ENCODE measurements around the gene SLC7A4.

SLC7A4 gene

DNA sequence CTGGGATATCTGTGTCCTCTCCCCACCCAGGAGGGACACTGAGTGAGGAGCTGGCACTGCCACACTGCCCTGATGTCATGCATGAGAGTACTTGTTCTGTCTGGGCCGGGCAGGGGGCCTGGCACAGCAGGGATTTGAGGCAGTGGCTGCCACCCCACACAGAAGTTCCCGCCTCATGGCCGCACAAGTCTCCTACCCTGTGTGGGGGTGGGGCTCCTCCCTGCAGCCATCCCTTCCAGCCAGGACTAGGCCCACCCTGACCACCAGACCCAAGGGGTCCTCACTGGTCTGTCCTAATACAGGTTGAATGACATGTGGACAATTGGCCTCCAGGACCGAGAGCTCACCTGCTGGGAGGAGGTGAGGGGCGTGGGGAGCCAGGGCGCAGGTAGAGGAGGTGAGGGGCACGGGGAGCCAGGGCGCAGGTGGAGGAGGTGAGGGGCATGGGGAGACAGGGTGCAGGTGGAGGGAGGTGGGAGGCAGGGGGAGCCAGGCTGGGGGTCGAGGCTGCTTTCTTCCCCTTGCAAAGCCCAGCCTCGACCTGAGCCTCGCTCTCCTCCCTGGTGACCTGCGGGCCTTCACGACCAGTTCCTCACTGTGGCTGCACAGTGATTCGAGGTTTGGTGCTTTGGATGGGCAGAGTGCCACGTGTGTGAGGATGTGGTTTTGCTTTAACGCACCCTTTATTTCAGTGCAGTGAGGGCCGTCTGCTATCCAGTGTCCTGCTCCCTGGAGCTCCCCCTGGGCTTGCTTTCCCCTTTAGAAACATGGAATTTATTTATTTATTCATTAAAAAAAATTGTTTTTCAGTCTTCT lies 42.8 kb downstream of the SLC7A4 start:
- in situ Hi-C loops (cut with HindIII; ENCODE audit: low sequenced_read_pairs) = no loop called here

DNA sequence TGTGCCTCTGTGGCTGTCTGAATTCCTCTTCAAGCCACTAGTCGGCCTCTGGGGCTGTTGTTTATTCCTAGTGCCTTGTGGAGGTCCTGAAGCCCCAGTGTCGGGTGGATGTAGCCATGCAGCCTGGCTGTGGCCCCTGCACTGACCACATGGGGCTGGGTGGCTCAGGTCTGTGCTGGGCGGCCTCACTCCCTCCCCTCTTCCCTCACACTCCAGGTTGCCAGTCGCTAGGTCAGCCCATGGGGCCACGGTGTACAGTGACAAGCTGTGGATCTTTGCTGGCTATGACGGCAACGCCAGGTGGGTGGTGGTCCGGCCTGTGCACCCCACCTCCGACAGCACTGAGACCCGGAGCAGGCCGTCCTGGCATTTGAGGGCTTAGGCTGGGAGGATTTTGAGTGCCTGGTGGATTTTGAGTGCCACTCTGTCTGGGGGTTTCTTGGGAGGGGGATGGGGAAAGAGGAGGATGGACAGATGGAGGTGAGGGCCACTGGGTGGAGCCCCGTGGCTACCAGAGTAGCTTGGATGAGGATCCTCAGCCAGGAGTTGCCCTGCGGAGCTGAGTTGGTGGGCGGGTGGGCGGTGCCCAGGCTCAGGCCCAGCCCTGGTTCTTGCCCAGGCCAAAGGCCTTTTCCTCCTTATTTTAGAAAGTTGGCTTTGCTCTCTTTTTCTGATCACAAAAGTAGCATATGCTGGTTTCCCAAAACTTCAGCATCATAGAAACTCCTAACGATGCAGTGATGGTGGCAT lies 43.6 kb downstream of the SLC7A4 start:
- in situ Hi-C loops (cut with HindIII; ENCODE audit: low sequenced_read_pairs) = no loop called here

- in situ Hi-C loops (cut with HindIII; ENCODE audit: low sequenced_read_pairs) = no loop called here
Observed at GRCh38 chr22:20987375-20987774, 45.0 kb downstream of the SLC7A4 start.

DNA sequence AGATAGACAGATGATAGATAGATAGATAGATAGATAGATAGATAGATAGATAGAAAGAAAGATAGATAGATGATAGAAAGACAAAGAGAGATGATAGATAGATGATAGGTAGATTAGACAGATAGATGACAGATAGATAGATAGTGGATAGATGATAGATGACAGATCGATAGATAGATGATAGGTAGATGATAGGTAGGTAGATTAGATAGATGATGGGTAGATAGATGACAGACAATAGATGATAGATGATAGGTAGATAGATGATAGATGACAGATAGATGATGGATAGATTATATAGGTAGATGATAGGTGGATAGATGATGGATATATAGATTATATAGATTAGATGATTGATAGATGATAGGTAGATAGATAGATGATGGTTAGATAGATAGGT lies 46.0 kb downstream of the SLC7A4 start:
- in situ Hi-C loops (cut with HindIII; ENCODE audit: low sequenced_read_pairs) = no loop called here

- in situ Hi-C loops (cut with HindIII; ENCODE audit: low sequenced_read_pairs) = no loop called here
Observed at GRCh38 chr22:20985720-20986119, 46.6 kb downstream of the SLC7A4 start.

- in situ Hi-C loops (cut with HindIII; ENCODE audit: low sequenced_read_pairs) = no loop called here
Observed at GRCh38 chr22:20983081-20983771, 49.1 kb downstream of the SLC7A4 start.

- in situ Hi-C loops (cut with HindIII; ENCODE audit: low sequenced_read_pairs) = no loop called here
Observed at GRCh38 chr22:20982563-20982882, 49.8 kb downstream of the SLC7A4 start.

DNA sequence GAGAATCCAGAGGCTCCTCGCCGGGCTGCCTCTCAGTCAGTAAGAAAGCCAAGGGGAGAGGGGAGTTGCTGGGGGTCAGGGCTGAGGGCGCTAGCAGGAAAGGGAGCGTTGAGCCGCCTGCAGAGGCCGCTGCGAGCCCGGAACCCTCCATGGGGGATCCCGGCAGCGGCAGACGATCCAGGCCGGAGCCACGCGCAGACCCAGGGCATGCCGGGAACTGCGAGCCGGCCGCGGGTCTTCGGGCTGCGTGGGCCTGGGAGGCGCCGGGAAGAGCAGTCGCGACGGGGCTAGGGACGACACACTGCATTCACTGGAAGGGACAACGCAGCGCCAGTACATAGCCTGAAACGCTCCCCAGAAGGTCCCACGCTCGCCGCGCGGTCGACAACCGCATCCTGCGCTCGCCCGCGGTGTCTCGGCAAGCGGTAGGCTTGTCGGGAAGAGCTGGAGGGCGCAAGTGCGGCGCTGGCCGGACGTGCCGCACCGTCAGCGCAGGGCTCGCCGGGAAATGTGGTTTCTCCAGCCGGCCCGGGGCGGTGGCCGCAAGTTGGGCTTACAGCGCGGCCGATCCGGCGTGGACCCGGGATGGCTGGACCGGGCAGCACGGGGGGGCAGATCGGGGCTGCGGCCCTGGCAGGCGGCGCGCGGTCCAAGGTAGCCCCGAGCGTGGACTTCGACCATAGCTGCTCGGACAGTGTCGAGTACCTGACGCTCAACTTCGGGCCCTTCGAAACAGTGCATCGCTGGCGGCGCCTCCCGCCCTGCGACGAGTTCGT lies 50.4 kb downstream of the SLC7A4 start, which contains the start of gene LZTR1:
LZTR1 (plus strand) TSS at position 511 of the 776 bp plus-strand sequence; CDS start at position 586, 75 bp downstream.
- in situ Hi-C loops (cut with HindIII; ENCODE audit: low sequenced_read_pairs) = no loop called here

GRCh38 chr22:20980938-20981722 lies 51.2 kb downstream of the SLC7A4 start:
- in situ Hi-C loops (cut with HindIII; ENCODE audit: low sequenced_read_pairs) = no loop called here

DNA sequence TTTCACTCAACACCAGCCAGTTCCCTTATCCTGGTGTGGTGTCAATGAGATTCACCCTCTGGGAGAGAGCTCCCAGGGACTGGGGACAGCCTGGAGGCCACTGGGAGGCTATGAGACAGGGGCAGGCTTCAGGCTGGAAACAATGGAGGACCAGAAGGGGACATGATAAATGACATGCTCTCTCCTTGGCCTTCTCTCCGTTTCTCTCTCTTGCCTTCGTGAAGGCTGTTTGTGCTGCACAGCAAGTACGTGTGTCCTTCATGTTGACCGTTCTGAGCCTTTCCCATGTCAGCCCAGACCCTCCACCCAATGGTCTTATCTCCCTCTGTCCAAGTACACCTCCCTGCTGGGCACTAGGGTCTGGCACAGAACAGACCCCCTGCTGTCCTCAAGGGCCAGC lies 51.8 kb downstream of the SLC7A4 start:
- in situ Hi-C loops (cut with HindIII; ENCODE audit: low sequenced_read_pairs) = no loop called here

- in situ Hi-C loops (cut with HindIII; ENCODE audit: low sequenced_read_pairs) = no loop called here
Observed at GRCh38 chr22:20979940-20980453, 52.4 kb downstream of the SLC7A4 start.

GRCh38 chr22:20979243-20979809 lies 53.0 kb downstream of the SLC7A4 start:
- in situ Hi-C loops (cut with HindIII; ENCODE audit: low sequenced_read_pairs) = no loop called here
